Activated CD8-positive, alpha-beta memory T cell treated with anti-CD3 and anti-CD28 coated beads, Interleukin-2, amount 50 U/mL, for 24 hours (primary cell): ENCODE results near the gene PLD6.

Experiments used
- DNase-seq: peaks from one replicate; pipeline ENCODE4 v3.0.0-alpha.2; 2020; ENCODE audit errors: extremely low read depth

Gene PLD6

GRCh38 chr17:17156107-17156506 is 50.0 kb downstream of the PLD6 start:
- no peak for DNase-seq

- no peak for DNase-seq
Measured at GRCh38 chr17:17155568-17155967, 50.6 kb downstream of the PLD6 start.

GRCh38 chr17:17154981-17155380 is 51.2 kb downstream of the PLD6 start:
- no peak for DNase-seq

- DNase-seq: no peak
Measured at GRCh38 chr17:17154556-17154955, 51.6 kb downstream of the PLD6 start.

- DNase-seq: no peak
Measured at GRCh38 chr17:17153709-17154108, 52.4 kb downstream of the PLD6 start.

GRCh38 chr17:17153071-17153470 is 53.1 kb downstream of the PLD6 start:
- no peak for DNase-seq

- DNase-seq: no peak
Measured at GRCh38 chr17:17152385-17152784, 53.7 kb downstream of the PLD6 start.

- DNase-seq: no peak
Measured at GRCh38 chr17:17151962-17152361, 54.2 kb downstream of the PLD6 start.

- DNase-seq: no peak
Measured at GRCh38 chr17:17151541-17151940, 54.6 kb downstream of the PLD6 start.

GRCh38 chr17:17151055-17151454 is 55.1 kb downstream of the PLD6 start:
- DNase-seq: no peak
